Endothelial cell of umbilical vein (primary cell): ENCODE measurements around the gene GPD2. TPM values are rescaled to one million over a fixed set of nuclear protein-coding genes. Genes with fewer than 3 reads are reported as not detected.

Experiments
- BruUV-seq: library from RNA; stranded (reverse); fragments of 400-500 nt; replicated peaks from 2 replicates; lab custom pipeline; 2021; lab: Mats Ljungman, UMichigan
- CTCF ChIA-PET: fragments of 300-600, 350-600 bp; sonication (Branson Sonifier 250); formaldehyde crosslinking; loops from one replicate; lab custom pipeline; 2021; ENCODE audit warnings: antibody characterized with exemption, inconsistent platforms; lab: Charles Lee
- POLR2A ChIA-PET: fragments of 300-600, 350-600 bp; sonication (Branson Sonifier 250); formaldehyde crosslinking; loops from one replicate; lab custom pipeline; 2021; ENCODE audit warnings: antibody characterized with exemption, inconsistent platforms; lab: Charles Lee
- DNase-seq: peaks from one replicate; pipeline ENCODE4 v3.0.0-alpha.2; 2011; ENCODE audit warnings: low read depth, low spot score
- FAIRE-seq: peaks from 2 replicates; lab custom pipeline; 2011; peaks lifted over from hg19 to GRCh38; lab: Jason Lieb, UNC
- H2AFZ ChIP-seq: 2 replicates; pipeline ENCODE4 v1.6.0; 2012; ENCODE audit warnings: low read depth, low read length, control low read depth, inconsistent platforms
- H3K27ac ChIP-seq: 2 replicates; pipeline ENCODE4 v1.5.1; 2011; ENCODE audit warnings: low read depth, mild to moderate bottlenecking, control low read depth, low read length, moderate library complexity; ENCODE audit not compliant: insufficient read depth
- H3K27me3 ChIP-seq, 2 experiments: 2 replicates each; pipeline versions ENCODE4 v1.6.0 to v1.6.1; 2011; ENCODE audit warnings: low read length in 2 of 2, mixed read lengths in 1 of 2; ENCODE audit not compliant: control insufficient read depth in 2 of 2, insufficient read depth in 2 of 2
- H3K36me3 ChIP-seq, 2 experiments: 2 replicates in 1 of 2; 3 replicates in 1 of 2; pipeline ENCODE4 v1.5.1; 2011; ENCODE audit warnings: low read length in 2 of 2, mild to moderate bottlenecking in 1 of 2, moderate library complexity in 1 of 2; ENCODE audit not compliant: control insufficient read depth in 2 of 2, insufficient read depth in 2 of 2; ENCODE audit errors: extremely low read depth in 1 of 2
- H3K4me1 ChIP-seq: 3 replicates; pipeline ENCODE4 v1.5.1; 2011; ENCODE audit warnings: mild to moderate bottlenecking, low read length; ENCODE audit not compliant: control insufficient read depth, insufficient read depth; ENCODE audit errors: extremely low read depth
- H3K4me2 ChIP-seq: 2 replicates; pipeline ENCODE4 v1.6.1; 2011; ENCODE audit warnings: low read length, control low read depth, mixed read lengths; ENCODE audit not compliant: insufficient read depth
- H3K4me3 ChIP-seq, 3 experiments: fragments of 200-600 bp in 1 of 3; sonication (generic), shearing (Covaris generic) in 1 of 3; replicated peaks in 1 of 3; 2 replicates each; pipeline ENCODE4 v1.5.1; 2011 to 2016; ENCODE audit warnings: control low read depth in 3 of 3, low read length in 3 of 3, mild to moderate bottlenecking in 2 of 3, inconsistent platforms in 1 of 3, low read depth in 1 of 3, moderate library complexity in 1 of 3; ENCODE audit not compliant: insufficient read depth in 1 of 3
- H3K79me2 ChIP-seq: 2 replicates; pipeline ENCODE4 v1.6.0; 2012; ENCODE audit warnings: low read length, inconsistent platforms; ENCODE audit not compliant: control insufficient read depth, insufficient read depth
- H3K9ac ChIP-seq: replicated peaks from 2 replicates; pipeline ENCODE3; 2011; ENCODE audit warnings: low read length, control low read depth; ENCODE audit not compliant: insufficient read depth; ENCODE audit errors: extremely low read depth
- H3K9me1 ChIP-seq: replicated peaks from 3 replicates; pipeline ENCODE4 v1.6.0; 2011; ENCODE audit warnings: mild to moderate bottlenecking, low read length; ENCODE audit not compliant: control insufficient read depth, insufficient read depth; ENCODE audit errors: extremely low read depth
- H3K9me3 ChIP-seq: replicated peaks from 2 replicates; pipeline ENCODE4 v1.5.1; 2012; ENCODE audit warnings: low read length, inconsistent platforms; ENCODE audit not compliant: control insufficient read depth, insufficient read depth
- H4K20me1 ChIP-seq: replicated peaks from 2 replicates; pipeline ENCODE3; 2011; ENCODE audit warnings: mild to moderate bottlenecking, low read length; ENCODE audit not compliant: control insufficient read depth, insufficient read depth; ENCODE audit errors: extremely low read depth
- CTCF ChIP-seq, 2 donors: IDR thresholded peaks; 1 replicate in 1 of 2; 2 replicates in 1 of 2; pipeline ENCODE4 v1.5.1; 2011; ENCODE audit warnings: low read length in 2 of 2, mild to moderate bottlenecking in 2 of 2, moderate library complexity in 2 of 2, control low read depth in 1 of 2, inconsistent platforms in 1 of 2, low read depth in 1 of 2; ENCODE audit not compliant: insufficient read depth in 1 of 2; ENCODE audit errors: extremely low read depth in 1 of 2
- EZH2 ChIP-seq: IDR thresholded peaks from 2 replicates; pipeline ENCODE4 v1.6.1; 2012; ENCODE audit warnings: borderline replicate concordance, low read depth, mild to moderate bottlenecking, moderate library complexity, low read length, inconsistent platforms; ENCODE audit not compliant: severe bottlenecking
- FOS ChIP-seq: IDR thresholded peaks from 2 replicates; pipeline ENCODE4 v1.6.1; 2011; ENCODE audit warnings: mild to moderate bottlenecking, low read length, moderate library complexity, borderline replicate concordance; ENCODE audit not compliant: insufficient read depth
- GATA2 ChIP-seq: IDR thresholded peaks from 2 replicates; pipeline ENCODE4 v1.7.0; 2011; ENCODE audit warnings: low read depth, mild to moderate bottlenecking, moderate library complexity, mixed read lengths, low read length; ENCODE audit not compliant: insufficient read length, insufficient read depth
- JUN ChIP-seq: IDR thresholded peaks from 2 replicates; pipeline ENCODE4 v1.6.1; 2011; ENCODE audit warnings: borderline replicate concordance, low read depth; ENCODE audit not compliant: insufficient read length, insufficient read depth
- MAX ChIP-seq: IDR thresholded peaks from 2 replicates; pipeline ENCODE4 v1.6.1; 2011; ENCODE audit not compliant: insufficient read depth, insufficient read length
- MYC ChIP-seq: IDR thresholded peaks from one replicate; pipeline ENCODE4 v1.6.1; 2011; ENCODE audit warnings: mild to moderate bottlenecking, low read depth, low read length
- POLR2A ChIP-seq: IDR thresholded peaks from 2 replicates; pipeline ENCODE4 v1.6.1; 2012; ENCODE audit warnings: low read depth, mild to moderate bottlenecking, control low read depth, low read length
- POLR2AphosphoS5 ChIP-seq: IDR thresholded peaks from 2 replicates; pipeline ENCODE4 v1.6.1; 2012; ENCODE audit warnings: low read depth, mild to moderate bottlenecking, control low read depth, low read length, moderate library complexity; ENCODE audit not compliant: insufficient read depth
- dilution Hi-C: fragments of 300-500 bp; cut with MboI; formaldehyde crosslinking; loops from one replicate; pipeline ENCODE4 v1.15.0; 2019; ENCODE audit warnings: low sequenced_read_pairs; ENCODE audit not compliant: extremely low pct_ligation_motif_present
- intact Hi-C: fragments of 100-400 bp; cut with micrococcal nuclease; formaldehyde crosslinking; loops from one replicate; pipeline ENCODE4 v1.10.0; 2022
- polyA plus RNA-seq, 4 experiments: library from polyadenylated mRNA; depleted of rRNA in 3 of 4; stranded (reverse) in 3 of 4; unstranded in 1 of 4; fragments of >200 nt; gene quantifications; 2 replicates each; pipeline versions ENCODE4 v1.2.1 to v1.2.3, GENCODE V29; 2011 to 2012; ENCODE audit warnings: missing spikeins in 1 of 4
- total RNA-seq: library from RNA; stranded (reverse); gene quantifications from 2 replicates; pipeline ENCODE4 v1.2.3, GENCODE V29; 2021

The GPD2 gene
- total and polyA plus RNA-seq, 2 donors (not counting 3 experiments of a cell fraction or from before 2014, with no cell fraction given), result 6.6 to 37.0 TPM

- BruUV-seq, result no TSS peak
- Histone ChIP-seq H2AFZ (no peak overlapping the region), H3K27ac (no peak overlapping the region), H3K9me3 (no peaks in the 10 kb centered on the region), H3K27me3 (no peaks in the 10 kb centered on the region), H3K9ac (no peak overlapping the region), H3K4me3 (no peak overlapping the region), H3K79me2 (no peaks in the 10 kb centered on the region), H3K4me2 (no peak overlapping the region), H3K36me3 (no peaks in the 10 kb centered on the region), H3K4me1 (no peaks in the 10 kb centered on the region), H3K9me1 (no peaks in the 10 kb centered on the region), H4K20me1 (no peaks in the 10 kb centered on the region)
- DNase-seq (no peak), FAIRE-seq (no peak)
- TF ChIP-seq POLR2AphosphoS5 (no peak), MAX (no peak), EZH2 (no peak), MYC (no peak), GATA2 (no peak), FOS (no peak), JUN (no peak), CTCF (IDR thresholded peaks at IDR 0.05; ENCODE audit: extremely low read depth in 1 of 2, insufficient read depth in 1 of 2, low read depth in 1 of 2, low read length in 2 of 2) (no peak), POLR2A (no peak)
- intact Hi-C loops, result no loop called here
- CTCF ChIA-PET, result interaction anchor here (0.9 to 1.7 kb wide), 6 partner anchors 11 to 1184 kb away, joined by 3 to 4 read pairs (median 3); no protein-coding TSS in a partner anchor
- POLR2A ChIA-PET, result no interaction called here
- dilution Hi-C loops, result no loop called here
Observed at GRCh38 chr2:156561326-156561725, 125.1 kb downstream of the GPD2 start.
